Spleen (tissue), 11 donors: ENCODE data around the gene TNFRSF12A. TPM values are rescaled to one million over a fixed set of nuclear protein-coding genes. Genes with fewer than 3 reads are reported as not detected.
A peak's percentile ranks its signal among the peaks of the same experiment; 100 is the strongest.

Source experiments
- DNase-seq: peaks from one replicate; pipeline ENCODE4 v3.0.0-alpha.2; 2020
- H3K27ac ChIP-seq, 8 donors: fragments of 200-600 bp; sonication (generic) in 7 of 8; 1 replicate in 4 of 8; 2 replicates in 4 of 8; pipeline versions ENCODE4 v1.5.0 to v1.8.0; 2016 to 2021; ENCODE audit warnings: inconsistent platforms in 4 of 8, mild to moderate bottlenecking in 4 of 8, moderate library complexity in 1 of 8
- H3K27me3 ChIP-seq, 7 donors: fragments of 200-600 bp; sonication (generic) in 6 of 7; replicated peaks in 1 of 7; 1 replicate in 4 of 7; 2 replicates in 3 of 7; pipeline versions ENCODE4 v1.5.0 to v1.8.0; 2016 to 2021; ENCODE audit warnings: inconsistent platforms in 3 of 7, mild to moderate bottlenecking in 1 of 7
- H3K36me3 ChIP-seq, 6 donors: fragments of 200-600 bp; sonication (generic) in 5 of 6; 1 replicate in 4 of 6; 2 replicates in 2 of 6; pipeline versions ENCODE4 v1.5.0 to v1.8.0; 2016 to 2021; ENCODE audit warnings: inconsistent platforms in 2 of 6
- H3K4me1 ChIP-seq, 6 donors: fragments of 200-600 bp; sonication (generic) in 5 of 6; 1 replicate in 3 of 6; 2 replicates in 3 of 6; pipeline versions ENCODE4 v1.5.0 to v1.8.0; 2016 to 2021; ENCODE audit warnings: inconsistent platforms in 3 of 6
- H3K4me3 ChIP-seq, 8 donors: fragments of 200-600 bp; sonication (generic) in 7 of 8; 1 replicate in 4 of 8; 2 replicates in 4 of 8; pipeline versions ENCODE4 v1.5.0 to v1.8.0; 2016 to 2021; ENCODE audit warnings: inconsistent platforms in 4 of 8, mild to moderate bottlenecking in 4 of 8, moderate library complexity in 2 of 8
- H3K9me3 ChIP-seq, 8 donors: fragments of 200-600 bp; sonication (generic) in 7 of 8; 1 replicate in 4 of 8; 2 replicates in 4 of 8; pipeline versions ENCODE4 v1.5.0 to v1.8.0; 2016 to 2021; ENCODE audit warnings: inconsistent platforms in 4 of 8
- POLR2A ChIP-seq, 3 donors: fragments of 450-650 bp; IDR thresholded peaks; one replicate each; pipeline ENCODE4 v1.5.1; 2017; ENCODE audit warnings: antibody characterized with exemption in 3 of 3, mild to moderate bottlenecking in 1 of 3
- POLR2AphosphoS5 ChIP-seq, 3 donors: sonication (generic); formaldehyde crosslinking; IDR thresholded peaks; one replicate each; pipeline ENCODE4 v1.5.1; 2017; ENCODE audit warnings: antibody characterized with exemption in 3 of 3
- WGBS, 5 donors: extraction: QIAGEN DNeasy Blood & Tissue Kit in 3 of 5; methylation state at CpG; one replicate each; pipeline versions ENCODE4 v1.1.5 to v1.1.7; 2013 to 2018; 5-methylcytosine and 5-hydroxymethylcytosine counted together
- intact Hi-C: fragments of 100-400 bp; cut with DNase I; formaldehyde crosslinking; loops from one replicate; pipeline ENCODE4 v1.15.0; 2023; ENCODE audit warnings: low total_unique reads
- polyA plus RNA-seq, 3 donors: library from polyadenylated mRNA; stranded (reverse); fragments of 200-250 nt; gene quantifications; one replicate each; pipeline ENCODE4 v1.2.1, GENCODE V29; 2013
- total RNA-seq, 7 donors: library from RNA; depleted of rRNA in 3 of 7; stranded (reverse); fragments of >200 nt in 3 of 7; fragmentation: NEBNext Ultra II Directional in 4 of 7; extraction: Animal tissue kit (Norgen Biotek cat#: 25700) in 4 of 7; gene quantifications; one replicate each; pipeline versions ENCODE4 v1.1.0 to v1.2.1, GENCODE V29; 2016 to 2021
- TF ChIP-seq, protein P1 (sequence below), 11 experiments: fragments of 200-600 bp in 7 of 11; fragments of 450-650 bp in 4 of 11; sonication (generic) in 4 of 11; IDR thresholded peaks in 8 of 11; conservative IDR thresholded peaks in 3 of 11; 1 replicate in 7 of 11; 2 replicates in 4 of 11; pipeline versions ENCODE4 v1.4.0 to v1.8.0; 2016 to 2021; ENCODE audit warnings: antibody characterized with exemption in 11 of 11, inconsistent platforms in 4 of 11, mild to moderate bottlenecking in 1 of 11
- donor health status: healthy with polysubstance abuse.
- donor health status: DM: no; HTN: no; CAD: no; lungs with moderate emphysema.
- donor health status: DM: no; HTN: no; CAD: no.
- donor health status: Bipolar disorder and iron deficiency.
- donor health status: healthy.
- donor health status: DM: no; HTN: no; CAD: no.
- donor health status: DM: yes; HTN: yes; CAD: no.

TNFRSF12A gene
- total and polyA plus RNA-seq, 10 donors = 2.0 to 26.1 (median 8.0) TPM

DNA sequence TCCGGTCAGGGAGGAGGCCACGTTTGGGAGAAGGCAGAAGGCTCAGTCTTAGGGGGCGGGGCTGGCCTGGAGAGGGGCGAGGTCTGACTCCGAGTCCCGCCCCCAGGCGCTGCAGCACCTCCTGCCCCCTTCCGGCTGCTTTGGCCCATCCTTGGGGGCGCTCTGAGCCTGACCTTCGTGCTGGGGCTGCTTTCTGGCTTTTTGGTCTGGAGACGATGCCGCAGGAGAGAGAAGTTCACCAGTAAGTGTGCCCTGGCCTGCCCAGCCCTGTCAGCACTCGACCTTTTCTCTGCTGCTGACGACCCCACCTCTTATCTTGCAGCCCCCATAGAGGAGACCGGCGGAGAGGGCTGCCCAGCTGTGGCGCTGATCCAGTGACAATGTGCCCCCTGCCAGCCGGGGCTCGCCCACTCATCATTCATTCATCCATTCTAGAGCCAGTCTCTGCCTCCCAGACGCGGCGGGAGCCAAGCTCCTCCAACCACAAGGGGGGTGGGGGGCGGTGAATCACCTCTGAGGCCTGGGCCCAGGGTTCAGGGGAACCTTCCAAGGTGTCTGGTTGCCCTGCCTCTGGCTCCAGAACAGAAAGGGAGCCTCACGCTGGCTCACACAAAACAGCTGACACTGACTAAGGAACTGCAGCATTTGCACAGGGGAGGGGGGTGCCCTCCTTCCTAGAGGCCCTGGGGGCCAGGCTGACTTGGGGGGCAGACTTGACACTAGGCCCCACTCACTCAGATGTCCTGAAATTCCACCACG, 1.5 kb downstream of the TNFRSF12A start:
- intact Hi-C loops = no loop called here

DNA sequence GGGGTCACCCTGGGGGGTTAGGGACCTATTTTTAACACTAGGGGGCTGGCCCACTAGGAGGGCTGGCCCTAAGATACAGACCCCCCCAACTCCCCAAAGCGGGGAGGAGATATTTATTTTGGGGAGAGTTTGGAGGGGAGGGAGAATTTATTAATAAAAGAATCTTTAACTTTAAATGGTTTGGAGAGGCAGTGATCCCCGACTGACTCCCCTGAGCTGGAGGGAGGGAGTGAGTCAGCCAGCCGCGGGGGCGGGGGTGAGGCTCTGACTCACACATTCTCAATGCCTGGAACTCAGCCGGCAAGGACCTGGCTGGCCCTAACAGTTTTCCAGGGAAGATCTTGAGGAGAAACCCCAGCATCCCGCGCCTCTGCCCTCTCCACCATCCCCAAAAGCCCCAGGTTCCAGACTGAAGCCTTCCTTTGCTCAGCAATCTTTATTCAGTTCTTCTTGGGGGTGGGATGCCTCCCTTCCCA, 2.1 kb downstream of the TNFRSF12A start:
- peaks cover 0 to 21% (median 14%) of the 10 kb centered on the region in 7 donors for H3K27me3 ChIP-seq
- peak; percentile 87 for DNase-seq
- 19 to 41% (median 32%) methylated on average over 8 of the region's 8 CpGs for WGBS, 5 donors
- intact Hi-C loops = no loop called here
- peak; percentile 50 to 63 (median 55) for TF ChIP-seq POLR2AphosphoS5 (IDR thresholded peaks at IDR 0.05)
- TF ChIP-seq, protein P1, sequence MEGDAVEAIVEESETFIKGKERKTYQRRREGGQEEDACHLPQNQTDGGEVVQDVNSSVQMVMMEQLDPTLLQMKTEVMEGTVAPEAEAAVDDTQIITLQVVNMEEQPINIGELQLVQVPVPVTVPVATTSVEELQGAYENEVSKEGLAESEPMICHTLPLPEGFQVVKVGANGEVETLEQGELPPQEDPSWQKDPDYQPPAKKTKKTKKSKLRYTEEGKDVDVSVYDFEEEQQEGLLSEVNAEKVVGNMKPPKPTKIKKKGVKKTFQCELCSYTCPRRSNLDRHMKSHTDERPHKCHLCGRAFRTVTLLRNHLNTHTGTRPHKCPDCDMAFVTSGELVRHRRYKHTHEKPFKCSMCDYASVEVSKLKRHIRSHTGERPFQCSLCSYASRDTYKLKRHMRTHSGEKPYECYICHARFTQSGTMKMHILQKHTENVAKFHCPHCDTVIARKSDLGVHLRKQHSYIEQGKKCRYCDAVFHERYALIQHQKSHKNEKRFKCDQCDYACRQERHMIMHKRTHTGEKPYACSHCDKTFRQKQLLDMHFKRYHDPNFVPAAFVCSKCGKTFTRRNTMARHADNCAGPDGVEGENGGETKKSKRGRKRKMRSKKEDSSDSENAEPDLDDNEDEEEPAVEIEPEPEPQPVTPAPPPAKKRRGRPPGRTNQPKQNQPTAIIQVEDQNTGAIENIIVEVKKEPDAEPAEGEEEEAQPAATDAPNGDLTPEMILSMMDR (IDR thresholded peaks at IDR 0.05 in 8 of 11, conservative IDR thresholded peaks at IDR 0.05 in 3 of 11) = no peak
- H3K9me3 ChIP-seq = no peaks in the 10 kb centered on the region
- H3K36me3 ChIP-seq = peaks cover 0 to 20% (median 17%) of the 10 kb centered on the region in 6 donors
- H3K4me1 ChIP-seq = peaks cover 41 to 85% (median 70%) of the 10 kb centered on the region in 6 donors
- peak overlapping the region; percentile 27 to 95 (median 94) for H3K27ac ChIP-seq
- peak overlapping the region in 4 of 8 donors; percentile 56 to 86 (median 63) for H3K4me3 ChIP-seq

More for the DNA sequence above, 1.5 kb downstream of the TNFRSF12A start:
- H3K27me3 ChIP-seq = peaks cover 0 to 28% (median 17%) of the 10 kb centered on the region in 7 donors
- peak overlapping the region; percentile 47 to 86 (median 58) for H3K4me3 ChIP-seq
- TF ChIP-seq, protein P1 (IDR thresholded peaks at IDR 0.05 in 8 of 11, conservative IDR thresholded peaks at IDR 0.05 in 3 of 11) = peak in 7 of 11 experiments; percentile 19 to 66 (median 45)
- TF ChIP-seq POLR2A (IDR thresholded peaks at IDR 0.05) (no peak), POLR2AphosphoS5 (IDR thresholded peaks at IDR 0.05) (peak in 1 of 3 donors; percentile 52)
- peaks cover 0 to 14% (median 11%) of the 10 kb centered on the region in 6 donors for H3K36me3 ChIP-seq
- 8 to 21% (median 18%) methylated on average over 13 to 25 of the region's 25 CpGs for WGBS, 5 donors
- no peaks in the 10 kb centered on the region for H3K9me3 ChIP-seq
- H3K27ac ChIP-seq = peak overlapping the region; percentile 64 to 95 (median 94)
- no peak for DNase-seq
- H3K4me1 ChIP-seq = peaks cover 41 to 83% (median 70%) of the 10 kb centered on the region in 6 donors

DNA sequence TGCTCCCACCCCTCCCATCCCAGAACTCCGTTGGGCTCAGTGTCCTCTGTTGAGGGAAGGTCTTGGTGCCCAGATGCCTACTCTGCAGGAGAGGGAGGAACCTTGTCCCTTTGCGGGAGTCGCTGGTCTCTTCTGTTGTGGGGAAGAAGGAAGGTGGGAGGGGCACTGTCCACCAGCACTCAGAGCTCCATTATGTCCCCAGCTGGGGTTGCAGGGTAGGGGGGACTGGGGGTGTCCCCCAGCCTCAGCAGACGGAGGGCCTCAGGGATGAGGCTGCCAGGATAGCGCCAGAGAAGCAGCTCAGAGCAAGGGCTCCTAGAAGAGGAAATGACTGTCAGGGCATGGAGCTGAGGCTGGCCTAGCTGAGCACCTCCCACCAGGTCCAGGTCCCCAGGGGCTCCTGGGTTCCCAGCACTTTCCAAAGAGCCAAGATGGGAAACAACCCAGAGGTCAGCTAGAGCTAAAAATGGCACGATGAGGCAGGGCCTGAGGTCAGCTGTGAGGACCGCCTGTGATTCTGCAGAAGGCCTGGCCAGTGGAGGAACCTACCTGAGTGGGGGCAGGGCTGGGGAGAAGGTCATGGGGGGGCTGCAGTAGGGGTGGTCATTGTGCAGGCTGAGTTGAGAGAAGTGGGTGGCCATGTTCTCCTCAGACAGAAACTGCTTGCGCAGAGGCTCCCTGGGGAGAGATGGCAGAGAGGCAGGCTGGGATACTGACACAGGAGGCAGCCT, 2.7 kb downstream of the TNFRSF12A start:
- Histone ChIP-seq H3K9me3 (no peaks in the 10 kb centered on the region), H3K27me3 (peaks cover 0 to 15% (median 8%) of the 10 kb centered on the region in 7 donors), H3K27ac (peak overlapping the region; percentile 94 to 97 (median 95)), H3K4me1 (peaks cover 42 to 85% (median 70%) of the 10 kb centered on the region in 6 donors), H3K4me3 (peak overlapping the region in 7 of 8 donors; percentile 50 to 86 (median 65)), H3K36me3 (peaks cover 0 to 26% (median 18%) of the 10 kb centered on the region in 6 donors)
- 47 to 63% (median 56%) methylated on average over 8 of the region's 8 CpGs for WGBS, 5 donors
- peak; percentile 78 for DNase-seq
- intact Hi-C loops = no loop called here
- no peak for TF ChIP-seq POLR2AphosphoS5 (IDR thresholded peaks at IDR 0.05)
- no peak for TF ChIP-seq POLR2A (IDR thresholded peaks at IDR 0.05)
- TF ChIP-seq, protein P1 (IDR thresholded peaks at IDR 0.05 in 8 of 11, conservative IDR thresholded peaks at IDR 0.05 in 3 of 11) = no peak
